Measurements from ENCODE around the gene ERC2. TPM values are rescaled to one million over a fixed set of nuclear protein-coding genes. Genes with fewer than 3 reads are reported as not detected.

Gene ERC2
- total and polyA plus RNA-seq, 2 of the 8 experiments (the other 6 are each of a cell fraction or from before 2014, with no cell fraction given): 16.4 to 22.8 TPM

DNA sequence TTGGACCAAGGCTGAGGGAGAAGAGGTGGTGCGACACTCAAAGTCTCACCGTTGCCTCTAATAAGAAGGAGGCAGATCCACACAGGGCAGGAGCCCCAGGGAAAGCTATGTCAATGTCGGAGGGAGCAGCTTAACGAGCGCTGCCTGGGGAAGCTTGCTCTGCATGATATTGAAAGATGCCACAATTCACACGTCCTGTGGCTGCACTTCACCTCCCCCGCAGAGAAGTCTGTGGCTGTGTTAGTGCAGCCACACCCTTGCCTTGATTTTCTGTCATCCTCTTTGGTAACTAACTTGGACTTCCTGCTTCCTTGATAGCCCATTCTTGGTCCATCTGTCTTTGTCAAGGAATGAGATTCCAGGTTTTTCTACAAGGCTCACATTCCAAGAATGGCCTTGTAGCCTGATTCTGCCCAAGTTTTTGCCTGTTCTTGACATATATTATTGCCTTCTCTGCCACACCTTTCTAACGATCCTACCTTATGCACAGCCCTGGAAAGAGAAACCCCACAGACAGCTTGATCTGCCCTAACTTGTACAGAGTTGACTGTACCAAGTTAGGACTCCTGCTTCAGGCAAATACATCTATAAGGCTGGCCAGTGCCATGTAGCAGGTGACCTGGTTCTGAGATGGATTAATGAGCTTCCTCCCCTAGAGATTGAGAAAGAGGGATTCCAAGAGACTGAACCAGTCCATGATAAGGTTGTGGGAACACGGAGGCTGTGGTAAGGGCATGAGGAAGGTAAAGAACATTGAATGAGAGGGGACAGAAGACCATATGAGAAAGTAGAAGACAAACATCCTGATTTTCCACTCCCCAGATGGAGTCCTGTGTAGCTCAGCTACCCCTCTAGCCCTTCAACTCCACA lies 828.1 kb downstream of the ERC2 start:
- FAIRE-seq (no peak), DNase-seq (ENCODE audit: low read depth in 1 of 2, low spot score in 2 of 2) (no peak)
- Histone ChIP-seq H3K9ac (replicated peaks in 1 of 4; ENCODE audit: extremely low read depth in 1 of 4, low read depth in 3 of 4, low read length in 3 of 4) (no peak overlapping the region), H3K4me3 (ENCODE audit: extremely low read depth in 1 of 4, insufficient read depth in 2 of 4, low read depth in 3 of 4, low read length in 4 of 4) (no peak overlapping the region), H3K18ac (ENCODE audit: extremely low read depth, low read length) (peak overlapping the region; percentile 3; the same call in 1 of the 2 replicates), H2AK5ac (ENCODE audit: low read depth, low read length) (peak overlapping the region; percentile 56; the same call in 1 of the 2 replicates), H3K23ac (ENCODE audit: insufficient read length) (no peak overlapping the region), H3K79me2 (ENCODE audit: control insufficient read depth in 1 of 2, insufficient read depth in 2 of 2, low read length in 2 of 2) (no peaks in the 10 kb centered on the region), H3K27me3 (replicated peaks in 1 of 4; ENCODE audit: control insufficient read depth in 3 of 4, extremely low read depth in 1 of 4, insufficient read depth in 3 of 4, low read length in 3 of 4) (no peaks in the 10 kb centered on the region), H4K20me1 (replicated peaks in 1 of 2; ENCODE audit: control insufficient read depth in 1 of 2, insufficient read depth in 2 of 2, low read length in 2 of 2) (no peaks in the 10 kb centered on the region), H2BK20ac (ENCODE audit: low read length) (no peak overlapping the region), H3K4ac (replicated peaks; ENCODE audit: insufficient read length, low read depth, low read length) (no peak overlapping the region), H4K8ac (ENCODE audit: extremely low read depth, insufficient read depth, low read length) (no peak overlapping the region), H3K27ac (ENCODE audit: low read depth, low read length) (no peak overlapping the region), H3K23me2 (ENCODE audit: low read depth, low read length) (no peaks in the 10 kb centered on the region), H3K36me3 (ENCODE audit: control insufficient read depth in 2 of 4, insufficient read depth in 4 of 4, low read length in 3 of 4) (no peaks in the 10 kb centered on the region), H4K91ac (replicated peaks; ENCODE audit: insufficient read length, low read length) (peak overlapping the region; percentile 34), H2BK120ac (replicated peaks; ENCODE audit: low read depth, low read length) (no peak overlapping the region), H2AFZ (ENCODE audit: low read length) (no peak overlapping the region), H2BK12ac (ENCODE audit: low read depth, low read length) (peak overlapping the region; percentile 83), H3K4me1 (replicated peaks in 1 of 4; ENCODE audit: control insufficient read depth in 3 of 4, insufficient read depth in 4 of 4, low read length in 3 of 4) (no peaks in the 10 kb centered on the region; a peak in 2 of 7 replicates), H3K9me3 (ENCODE audit: insufficient read depth in 2 of 2, low read depth in 1 of 2, low read length in 1 of 2) (no peaks in the 10 kb centered on the region), H2BK15ac (ENCODE audit: low read length) (no peak overlapping the region), H3K14ac (ENCODE audit: insufficient read length) (no peak overlapping the region), H3K56ac (replicated peaks; ENCODE audit: insufficient read length, low read depth, low read length) (no peak overlapping the region), H3K79me1 (ENCODE audit: low read depth, low read length) (no peaks in the 10 kb centered on the region), H4K5ac (ENCODE audit: insufficient read length, low read depth, low read length) (no peak overlapping the region), H3K4me2 (ENCODE audit: insufficient read depth in 1 of 2, low read depth in 2 of 2, low read length in 2 of 2) (0 out of 4 replicates have a peak overlapping the region, but pooled peaks of 1 of the 2 experiments have one; percentile 1), H2BK5ac (ENCODE audit: low read depth, low read length) (peak overlapping the region; percentile 40; the same call in 1 of the 2 replicates)
- ChIA-PET POLR2A (ENCODE audit: partially characterized antibody) (interaction anchor here (0.7 to 1.8 kb wide), 2 partner anchors 9 to 12 kb away, joined by 3 to 8 read pairs; no protein-coding TSS in a partner anchor), CTCF (ENCODE audit: partially characterized antibody) (interaction anchor here (0.6 to 1.5 kb wide), 4 partner anchors 8 to 869 kb away, joined by 3 to 4 read pairs (median 3); no protein-coding TSS in a partner anchor)
- WGBS, 2 experiments (ENCODE audit: extremely low coverage in 1 of 2, insufficient coverage in 1 of 2, insufficient read length in 1 of 2, insufficient replicate concordance in 2 of 2, low coverage in 1 of 2, low lambda C conversion rate in 2 of 2, missing lambda C conversion rate in 1 of 2): 74% methylated on average over 9 of the region's 9 CpGs; no CpG with 5 or more reads in 1 of the 2 experiments
- TF ChIP-seq SP2 (IDR thresholded peaks at IDR 0.05; ENCODE audit: low read length): no peak
- TF ChIP-seq RAD21 (IDR thresholded peaks at IDR 0.05 in 1 of 2, conservative IDR thresholded peaks at IDR 0.05 in 1 of 2; ENCODE audit: low read depth in 2 of 2, low read length in 2 of 2): no peak
- no peak for TF ChIP-seq SRF (IDR thresholded peaks at IDR 0.05; ENCODE audit: low read depth, low read length)
- TF ChIP-seq MAX (IDR thresholded peaks at IDR 0.05): no peak
- no peak for TF ChIP-seq SP4 (IDR thresholded peaks at IDR 0.05; ENCODE audit: low read length)
- no peak for TF ChIP-seq NANOG (IDR thresholded peaks at IDR 0.05; ENCODE audit: insufficient read depth, low read depth, low read length, poor library complexity, severe bottlenecking)
- no peak for TF ChIP-seq SP1 (IDR thresholded peaks at IDR 0.05; ENCODE audit: low read depth, low read length)
- TF ChIP-seq EGR1 (IDR thresholded peaks at IDR 0.05; ENCODE audit: borderline replicate concordance, low read depth, low read length): no peak
- TF ChIP-seq, protein P1, sequence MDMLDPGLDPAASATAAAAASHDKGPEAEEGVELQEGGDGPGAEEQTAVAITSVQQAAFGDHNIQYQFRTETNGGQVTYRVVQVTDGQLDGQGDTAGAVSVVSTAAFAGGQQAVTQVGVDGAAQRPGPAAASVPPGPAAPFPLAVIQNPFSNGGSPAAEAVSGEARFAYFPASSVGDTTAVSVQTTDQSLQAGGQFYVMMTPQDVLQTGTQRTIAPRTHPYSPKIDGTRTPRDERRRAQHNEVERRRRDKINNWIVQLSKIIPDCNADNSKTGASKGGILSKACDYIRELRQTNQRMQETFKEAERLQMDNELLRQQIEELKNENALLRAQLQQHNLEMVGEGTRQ (IDR thresholded peaks at IDR 0.05; ENCODE audit: low read length): no peak
- TF ChIP-seq CBX5 (IDR thresholded peaks at IDR 0.05; ENCODE audit: low read depth, low read length): no peak

Data from H1 (cell line).